H1 (cell line): ENCODE data around the gene C5orf58.

ENCODE experiments used
- EZH2 ChIP-seq: fragments of 200-600 bp; sonication (generic); IDR thresholded peaks from 2 replicates; pipeline ENCODE4 v1.7.1; 2012; ENCODE audit warnings: low read depth, mild to moderate bottlenecking, moderate library complexity, low read length, inconsistent platforms; ENCODE audit not compliant: severe bottlenecking
- JUND ChIP-seq: IDR thresholded peaks from 2 replicates; pipeline ENCODE4 v1.6.1; 2011; ENCODE audit warnings: mild to moderate bottlenecking, improper control_type of control experiment, low read length
- KDM4A ChIP-seq: IDR thresholded peaks from one replicate; pipeline ENCODE4 v1.7.1; 2012; ENCODE audit warnings: low read depth, mild to moderate bottlenecking, moderate library complexity, low read length, inconsistent platforms; ENCODE audit not compliant: severe bottlenecking
- NANOG ChIP-seq: IDR thresholded peaks from 2 replicates; pipeline ENCODE4 v1.6.1; 2011; ENCODE audit warnings: low read length, low read depth, mild to moderate bottlenecking, inconsistent platforms; ENCODE audit not compliant: insufficient read depth, poor library complexity, severe bottlenecking
- PHF8 ChIP-seq: fragments of 200-600 bp; sonication (generic); conservative IDR thresholded peaks from 2 replicates; pipeline ENCODE4 v1.7.1; 2012; ENCODE audit warnings: low read depth, mild to moderate bottlenecking, inconsistent platforms, low read length, moderate library complexity
- RXRA ChIP-seq: IDR thresholded peaks from 2 replicates; pipeline ENCODE4 v1.6.1; 2011; ENCODE audit warnings: low read depth, mild to moderate bottlenecking, low read length, moderate library complexity; ENCODE audit not compliant: insufficient read depth
- SUZ12 ChIP-seq: fragments of 200-600 bp; sonication (generic); IDR thresholded peaks from 2 replicates; pipeline ENCODE4 v1.6.1; 2012; ENCODE audit warnings: mild to moderate bottlenecking, inconsistent platforms, low read length, moderate library complexity, mixed read lengths
- USF2 ChIP-seq: IDR thresholded peaks from 2 replicates; pipeline ENCODE4 v1.6.1; 2011; ENCODE audit warnings: low read length, improper control_type of control experiment
- TF ChIP-seq, protein P1 (sequence below), 3 experiments: IDR thresholded peaks; 1 replicate in 2 of 3; 2 replicates in 1 of 3; pipeline versions ENCODE4 v1.5.1 to v1.6.1; 2011; ENCODE audit warnings: low read length in 3 of 3, mild to moderate bottlenecking in 3 of 3, inconsistent platforms in 2 of 3, low read depth in 1 of 3, moderate library complexity in 1 of 3; ENCODE audit not compliant: insufficient read depth in 1 of 3; ENCODE audit errors: control extremely low read depth in 1 of 3

DNA sequence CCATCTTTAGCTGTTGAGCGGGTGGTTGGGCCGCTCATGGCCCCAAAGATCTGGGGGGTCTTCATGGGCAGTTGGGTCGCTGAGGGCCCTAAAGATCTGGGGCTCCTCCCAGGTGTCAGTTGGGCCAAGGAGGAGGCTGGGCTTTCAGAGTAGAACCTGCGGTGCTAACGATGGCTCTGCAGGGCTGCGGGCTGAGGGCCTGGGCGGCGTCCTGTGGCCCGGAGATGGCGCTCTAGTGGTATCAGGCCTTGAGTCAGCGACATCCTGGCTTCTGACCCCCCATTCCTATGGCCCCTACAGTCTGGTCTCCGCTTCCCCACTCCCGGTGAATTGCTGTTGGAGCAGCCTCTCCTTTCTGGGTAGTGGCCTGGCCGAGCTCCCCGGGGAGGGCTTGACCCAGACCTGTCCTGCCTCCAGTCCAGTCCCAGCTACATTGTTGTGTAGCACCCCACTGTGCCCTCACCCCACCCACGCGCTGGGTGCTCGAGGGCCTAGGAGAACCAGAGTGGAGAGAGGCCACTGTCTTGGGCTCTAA lies 640 bp downstream of the C5orf58 start:
- no peak for TF ChIP-seq PHF8
- no peak for TF ChIP-seq NANOG
- no peak for TF ChIP-seq JUND
- TF ChIP-seq USF2: no peak
- TF ChIP-seq, protein P1, sequence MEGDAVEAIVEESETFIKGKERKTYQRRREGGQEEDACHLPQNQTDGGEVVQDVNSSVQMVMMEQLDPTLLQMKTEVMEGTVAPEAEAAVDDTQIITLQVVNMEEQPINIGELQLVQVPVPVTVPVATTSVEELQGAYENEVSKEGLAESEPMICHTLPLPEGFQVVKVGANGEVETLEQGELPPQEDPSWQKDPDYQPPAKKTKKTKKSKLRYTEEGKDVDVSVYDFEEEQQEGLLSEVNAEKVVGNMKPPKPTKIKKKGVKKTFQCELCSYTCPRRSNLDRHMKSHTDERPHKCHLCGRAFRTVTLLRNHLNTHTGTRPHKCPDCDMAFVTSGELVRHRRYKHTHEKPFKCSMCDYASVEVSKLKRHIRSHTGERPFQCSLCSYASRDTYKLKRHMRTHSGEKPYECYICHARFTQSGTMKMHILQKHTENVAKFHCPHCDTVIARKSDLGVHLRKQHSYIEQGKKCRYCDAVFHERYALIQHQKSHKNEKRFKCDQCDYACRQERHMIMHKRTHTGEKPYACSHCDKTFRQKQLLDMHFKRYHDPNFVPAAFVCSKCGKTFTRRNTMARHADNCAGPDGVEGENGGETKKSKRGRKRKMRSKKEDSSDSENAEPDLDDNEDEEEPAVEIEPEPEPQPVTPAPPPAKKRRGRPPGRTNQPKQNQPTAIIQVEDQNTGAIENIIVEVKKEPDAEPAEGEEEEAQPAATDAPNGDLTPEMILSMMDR (IDR thresholded peaks at IDR 0.05; ENCODE audit: control extremely low read depth in 1 of 3, insufficient read depth in 1 of 3, low read depth in 1 of 3, low read length in 3 of 3): no peak
- TF ChIP-seq EZH2: no peak
- no peak for TF ChIP-seq RXRA
- no peak for TF ChIP-seq KDM4A
- TF ChIP-seq SUZ12: no peak
